Muscle of arm (tissue), 12 donors: ENCODE measurements around the gene NR2C2. TPM values are rescaled to one million over a fixed set of nuclear protein-coding genes. Genes with fewer than 3 reads are reported as not detected.

Experiments used
- DNase-seq: peaks from one replicate; pipeline ENCODE4 v3.0.0-alpha.2; 2013
- polyA plus RNA-seq, 12 donors: library from polyadenylated mRNA; unstranded; fragments of 120-200 nt; gene quantifications; one replicate each; pipeline ENCODE4 v1.2.1, GENCODE V29; 2013; ENCODE audit not compliant: insufficient read length in 12 of 12

The NR2C2 gene
- polyA plus RNA-seq, 12 donors, result 29.1 to 53.6 (median 40.0) TPM; not detected in 1

DNA sequence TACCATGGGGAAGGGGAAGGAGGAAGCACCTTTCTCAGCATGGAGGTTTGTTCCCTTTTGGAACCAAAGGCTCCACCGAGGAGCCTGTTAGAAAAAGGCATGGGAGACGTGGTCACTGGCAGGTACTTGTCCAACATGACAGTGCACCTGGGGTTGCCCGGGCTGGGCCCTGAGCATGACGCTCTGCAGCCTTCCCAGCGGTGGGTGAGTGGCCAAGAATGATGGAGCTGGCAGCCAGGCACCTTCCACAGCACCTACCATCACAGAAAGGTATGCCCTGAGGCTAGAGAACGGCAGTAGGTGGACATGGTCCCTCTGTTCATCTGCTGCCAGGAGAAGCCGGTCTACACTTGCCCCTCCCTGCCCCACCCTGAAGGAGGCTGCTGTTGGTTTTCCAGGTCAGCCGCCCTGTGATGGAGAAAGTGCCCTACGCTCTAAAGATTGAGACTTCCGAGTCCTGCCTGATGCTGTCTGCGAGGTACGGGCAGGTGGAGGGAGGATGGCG lies 29.0 kb upstream of the NR2C2 start:
- DNase-seq, result no peak

DNA sequence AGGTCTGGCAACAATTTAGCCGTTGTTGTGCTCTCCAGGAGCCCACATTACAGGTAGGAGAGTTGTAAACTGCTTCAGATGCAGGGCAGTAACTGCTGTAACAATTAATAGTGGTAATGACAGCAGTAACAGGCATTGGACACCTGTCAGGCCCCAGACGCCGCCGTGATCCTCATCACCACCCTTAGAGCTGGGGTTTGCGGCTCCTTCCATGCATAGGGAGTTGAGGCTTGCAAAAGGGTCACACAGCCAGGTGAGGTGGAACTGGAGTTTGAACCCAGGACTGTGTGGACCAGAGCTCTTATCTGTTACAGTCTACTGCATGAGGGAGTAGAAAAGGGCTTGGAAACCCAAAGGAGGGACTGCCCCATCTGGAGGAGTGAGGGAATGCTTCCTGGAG lies 26.8 kb upstream of the NR2C2 start:
- no peak for DNase-seq

DNA sequence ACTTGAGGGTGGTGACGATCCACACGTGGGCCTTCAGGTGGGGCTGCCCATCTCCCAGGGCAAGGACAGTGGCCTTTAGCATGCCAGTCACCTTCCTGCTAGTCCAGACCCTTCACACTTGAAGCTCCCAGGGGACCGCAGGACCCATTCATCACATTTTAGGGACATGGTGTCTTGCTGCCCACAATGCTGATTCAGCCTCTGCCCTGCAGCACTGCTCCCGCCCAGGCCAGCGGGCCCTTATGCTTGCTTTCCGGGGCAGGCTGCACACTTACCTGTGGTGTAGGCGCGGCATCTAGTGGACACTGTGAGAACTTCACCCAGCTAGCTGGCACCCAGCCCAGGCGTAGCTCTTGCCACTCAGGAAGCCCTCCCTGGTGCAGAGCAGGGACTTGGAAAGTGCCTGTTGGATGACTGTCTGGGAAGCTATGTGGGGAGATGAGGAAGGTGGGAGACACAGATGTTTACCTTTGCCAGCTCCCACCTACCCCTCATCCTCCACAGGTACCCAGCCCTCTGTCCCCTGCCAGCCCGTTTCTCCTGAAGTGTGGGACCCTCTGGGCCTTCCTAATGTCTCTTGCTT lies 26.3 kb upstream of the NR2C2 start:
- peak; percentile 87 for DNase-seq

DNA sequence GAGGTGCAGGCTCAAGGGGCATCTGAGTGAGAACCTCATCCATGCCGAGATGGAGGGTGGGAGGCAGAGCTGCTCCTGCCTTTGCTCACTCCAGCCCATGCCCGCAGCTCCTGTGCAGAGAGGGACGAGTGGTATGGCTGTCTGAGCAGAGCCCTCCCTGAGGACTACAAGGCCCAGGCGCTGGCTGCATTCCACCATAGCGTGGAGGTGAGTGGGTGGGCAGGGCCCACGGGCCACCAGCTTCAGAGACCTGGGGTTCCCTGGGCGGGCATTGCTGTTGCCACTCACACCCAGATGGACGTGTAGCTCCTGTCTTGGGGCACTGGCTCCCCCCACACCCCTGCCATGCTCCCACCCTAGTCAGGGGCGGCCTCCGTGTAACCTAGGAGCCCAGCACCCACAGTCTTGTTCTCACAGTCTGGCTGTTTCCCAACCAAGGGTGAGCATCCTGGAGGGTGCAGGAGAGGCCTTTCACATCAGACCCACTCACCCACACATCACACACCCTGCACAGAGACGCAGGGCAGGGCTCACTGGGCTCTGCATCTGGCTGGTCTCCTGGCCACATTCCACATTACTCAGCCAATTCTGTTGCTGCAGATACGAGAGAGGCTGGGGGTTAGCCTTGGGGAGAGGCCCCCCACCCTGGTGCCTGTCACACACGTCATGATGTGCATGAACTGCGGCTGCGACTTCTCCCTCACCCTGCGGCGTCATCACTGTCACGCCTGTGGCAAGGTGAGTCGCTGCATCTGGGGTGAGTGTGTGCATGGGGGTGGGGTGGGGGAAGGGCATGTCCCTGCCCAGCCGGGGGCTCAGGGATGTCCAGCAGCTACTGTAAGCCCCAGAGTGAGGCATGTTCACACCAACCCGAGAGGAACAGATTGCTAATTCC lies 25.3 kb upstream of the NR2C2 start:
- no peak for DNase-seq

DNA sequence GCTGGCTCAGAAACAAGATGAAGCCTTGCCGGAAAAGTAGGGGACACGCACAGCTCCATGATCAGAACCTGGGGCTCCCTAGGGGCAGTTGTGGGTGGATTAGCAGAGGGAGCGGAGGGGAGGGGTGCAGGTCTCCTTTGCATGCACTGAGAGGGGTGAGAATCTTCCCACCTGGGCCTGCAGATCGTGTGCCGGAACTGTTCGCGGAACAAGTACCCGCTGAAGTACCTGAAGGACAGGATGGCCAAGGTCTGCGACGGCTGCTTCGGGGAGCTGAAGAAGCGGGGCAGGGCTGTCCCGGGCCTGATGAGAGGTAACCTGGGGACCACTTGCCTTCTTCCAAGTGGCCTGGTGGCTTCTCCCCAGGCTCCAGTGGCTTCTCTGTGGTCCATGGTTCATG lies 24.5 kb upstream of the NR2C2 start:
- DNase-seq, result no peak

DNA sequence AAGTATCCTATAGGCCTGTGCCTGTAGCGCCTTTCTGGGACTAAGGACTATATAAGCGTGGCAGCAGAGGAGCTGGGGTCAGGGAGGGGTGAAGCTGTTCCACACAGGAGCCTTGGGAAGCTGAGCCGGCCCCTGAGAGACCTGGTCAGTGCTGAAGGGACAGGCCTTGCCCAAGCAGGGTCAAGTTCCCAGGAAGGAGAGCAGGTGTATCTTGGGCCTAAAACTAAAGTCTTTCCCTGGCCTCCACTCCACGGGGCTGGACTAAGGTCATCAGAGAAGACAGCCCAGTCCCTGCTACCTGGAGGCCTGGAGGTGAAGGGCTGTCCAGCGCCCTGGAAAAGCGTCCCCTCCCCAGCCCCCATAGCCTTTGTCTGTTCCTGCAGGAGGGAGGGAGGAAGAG lies 23.9 kb upstream of the NR2C2 start:
- no peak for DNase-seq

DNA sequence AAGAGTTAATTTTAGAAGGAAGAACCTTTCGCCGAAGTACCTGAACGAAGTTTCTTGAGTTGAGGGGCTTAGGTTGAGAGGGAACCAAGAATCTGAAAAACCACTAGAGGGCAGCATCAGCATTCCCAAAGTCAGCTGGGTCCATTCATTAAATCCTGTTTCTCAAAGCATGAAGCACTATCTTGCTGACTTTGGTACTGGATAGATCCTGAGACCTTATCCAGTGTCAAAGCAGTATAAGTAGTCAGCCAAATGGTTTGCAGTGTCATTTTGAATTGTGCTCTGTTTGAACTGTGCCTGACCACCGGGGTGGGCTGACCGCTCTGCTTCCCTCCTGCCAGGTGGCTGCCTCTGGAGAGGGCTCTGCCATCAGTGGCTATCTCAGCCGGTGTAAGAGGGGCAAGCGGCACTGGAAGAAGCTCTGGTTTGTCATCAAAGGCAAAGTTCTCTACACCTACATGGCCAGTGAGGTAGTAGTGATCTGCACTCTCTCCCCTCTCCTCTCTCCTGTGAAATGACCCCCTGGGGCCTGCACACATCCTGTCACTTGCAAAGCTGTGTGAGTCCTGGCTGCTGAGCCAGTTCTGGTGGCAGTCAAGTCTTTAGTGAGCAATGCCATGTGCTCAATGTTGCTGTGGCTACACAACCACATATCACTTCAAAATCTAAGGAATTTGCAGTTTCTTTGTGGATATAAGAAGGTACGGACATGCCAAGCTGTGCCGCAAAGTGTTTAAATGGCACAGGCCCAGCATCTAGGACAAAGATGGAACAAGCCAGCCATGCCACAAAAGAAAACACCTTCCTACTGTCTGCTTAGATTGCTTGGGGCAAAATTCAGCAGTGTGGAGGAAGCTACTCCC lies 21.4 kb upstream of the NR2C2 start:
- DNase-seq, result peak; percentile 61

DNA sequence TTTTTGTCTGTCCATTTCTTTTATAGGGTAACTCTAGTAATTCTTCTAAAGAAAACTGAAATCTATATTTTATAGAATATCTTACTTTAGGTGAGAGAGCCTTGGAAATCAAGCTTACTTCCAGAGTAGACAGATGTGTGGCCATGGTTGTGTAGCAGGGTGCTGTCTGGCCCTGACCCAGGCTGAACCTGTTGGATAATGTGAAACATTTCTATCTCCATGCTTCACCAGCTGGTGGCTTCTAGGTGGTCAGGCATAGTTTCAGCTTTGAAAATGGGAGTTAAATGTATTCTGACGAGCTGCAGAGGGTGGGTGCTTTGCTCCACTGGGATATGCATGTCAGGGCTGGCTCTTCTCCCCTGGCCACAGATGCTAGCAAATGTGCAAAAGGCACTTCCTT lies 20.8 kb upstream of the NR2C2 start:
- no peak for DNase-seq

DNA sequence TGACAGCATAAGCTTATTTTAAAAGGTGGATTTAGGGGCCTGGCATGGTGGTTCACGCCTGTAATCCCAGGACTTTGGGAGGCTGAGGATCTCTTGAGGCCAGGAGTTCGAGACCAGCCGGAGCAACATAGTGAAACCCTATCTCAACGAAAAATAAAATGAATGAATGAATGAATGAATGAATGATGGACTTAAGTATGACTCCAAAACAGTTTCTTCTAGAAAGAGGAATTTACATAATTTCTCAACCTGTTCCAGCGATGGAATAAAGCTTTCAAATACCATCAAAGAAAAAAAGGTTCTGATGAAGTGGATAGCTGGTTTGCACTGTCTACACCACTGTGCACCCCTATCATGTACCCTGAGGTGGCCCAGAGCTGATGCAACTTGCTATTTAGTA lies 20.1 kb upstream of the NR2C2 start:
- no peak for DNase-seq

DNA sequence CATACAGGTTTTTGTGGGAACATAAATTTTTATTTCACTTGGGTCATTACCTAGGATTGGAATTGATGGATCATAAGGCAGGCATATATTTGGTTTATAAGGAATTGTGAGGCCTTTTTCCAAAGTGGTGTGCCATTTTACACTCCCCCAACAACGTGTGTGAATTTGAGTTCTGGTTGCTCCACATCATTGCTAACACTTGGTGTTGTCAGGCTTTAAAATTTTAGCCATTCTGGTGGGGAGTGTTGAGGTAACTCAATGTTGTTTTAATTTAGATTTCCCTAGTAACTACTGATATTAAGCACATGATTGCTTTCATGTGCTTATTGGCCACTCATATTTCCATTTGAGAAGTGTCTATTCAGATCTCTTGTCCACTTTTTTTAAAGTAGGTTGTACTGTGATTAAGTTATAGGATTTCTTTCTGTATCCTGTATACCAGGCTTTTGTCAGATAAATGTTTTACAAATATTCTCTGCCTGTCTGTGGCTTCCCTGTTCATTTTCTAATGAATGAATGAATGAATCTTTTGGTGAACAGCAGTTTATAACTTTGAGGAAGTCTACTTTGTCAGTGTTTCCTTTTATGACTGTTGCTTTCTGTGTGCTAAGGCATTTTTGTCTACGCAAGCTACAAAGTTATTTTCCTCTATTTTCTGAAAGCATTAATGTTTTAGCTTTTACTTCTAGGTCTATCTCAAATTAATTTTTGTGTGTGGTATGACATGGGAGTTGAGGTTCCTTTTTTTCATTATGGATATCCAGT lies 17.9 kb upstream of the NR2C2 start:
- DNase-seq, result no peak

DNA sequence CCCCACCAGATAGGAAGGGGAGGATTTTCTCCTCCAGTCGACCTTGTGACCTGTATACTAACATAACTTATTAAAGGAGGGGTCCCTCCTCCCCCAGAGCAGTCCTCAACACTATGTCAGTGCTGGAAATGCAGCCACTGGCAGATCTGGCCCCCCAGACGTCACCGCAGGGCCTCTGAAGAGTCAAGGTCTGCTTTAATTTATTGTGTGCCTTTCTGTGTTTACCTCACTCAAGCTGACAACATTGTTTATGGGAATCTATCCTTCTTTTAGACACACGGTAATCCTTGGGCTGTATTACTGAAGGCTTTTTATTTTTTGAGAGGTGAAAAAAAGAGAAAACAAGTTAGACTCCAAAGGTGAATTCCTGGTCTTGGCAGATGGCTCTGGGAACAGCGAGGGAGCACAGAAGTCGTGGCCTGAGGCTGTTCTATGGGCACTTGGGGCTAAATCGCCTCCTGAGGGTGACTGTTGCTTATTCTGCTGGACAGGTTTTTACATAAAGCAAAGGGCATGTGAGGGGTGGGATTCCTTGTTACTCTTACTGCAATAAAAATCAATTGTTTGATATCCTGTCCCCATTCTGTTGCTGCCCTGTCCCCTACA lies 13.5 kb upstream of the NR2C2 start:
- no peak for DNase-seq

DNA sequence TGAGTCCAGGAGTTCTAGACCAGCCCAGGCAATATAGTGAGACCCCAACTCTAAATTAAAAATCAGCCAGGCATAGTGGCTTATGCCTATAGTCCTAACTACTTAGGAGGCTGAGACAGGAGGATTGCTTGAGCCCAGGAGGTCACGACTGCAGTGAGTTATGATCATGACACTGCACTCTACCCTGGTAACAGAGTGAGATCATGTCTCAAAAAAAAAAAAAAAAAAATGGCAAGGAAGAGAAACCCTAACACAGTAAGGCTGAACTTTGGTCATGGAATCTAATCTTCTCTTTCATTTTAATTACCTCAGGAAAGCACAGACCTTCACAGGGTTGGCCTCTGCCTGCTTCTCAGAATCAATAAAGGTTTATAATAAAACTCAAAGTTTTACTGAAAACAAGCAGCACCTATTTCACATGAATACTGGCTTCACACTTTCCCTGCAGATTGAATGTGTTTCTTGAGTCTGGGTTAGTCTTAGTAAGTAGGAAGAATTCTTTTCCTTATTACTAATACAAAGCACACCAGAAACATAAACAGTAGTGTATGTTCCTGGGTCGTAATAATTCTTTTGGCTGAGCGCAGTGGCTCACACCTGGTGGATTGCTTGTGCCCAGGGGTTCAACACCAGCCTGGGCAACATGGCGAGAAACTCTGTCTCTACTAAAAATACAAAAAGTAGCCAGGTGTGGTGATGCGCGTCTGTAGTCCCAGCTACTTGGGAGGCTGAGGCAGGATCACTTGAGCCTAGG lies 11.6 kb upstream of the NR2C2 start:
- DNase-seq, result no peak

DNA sequence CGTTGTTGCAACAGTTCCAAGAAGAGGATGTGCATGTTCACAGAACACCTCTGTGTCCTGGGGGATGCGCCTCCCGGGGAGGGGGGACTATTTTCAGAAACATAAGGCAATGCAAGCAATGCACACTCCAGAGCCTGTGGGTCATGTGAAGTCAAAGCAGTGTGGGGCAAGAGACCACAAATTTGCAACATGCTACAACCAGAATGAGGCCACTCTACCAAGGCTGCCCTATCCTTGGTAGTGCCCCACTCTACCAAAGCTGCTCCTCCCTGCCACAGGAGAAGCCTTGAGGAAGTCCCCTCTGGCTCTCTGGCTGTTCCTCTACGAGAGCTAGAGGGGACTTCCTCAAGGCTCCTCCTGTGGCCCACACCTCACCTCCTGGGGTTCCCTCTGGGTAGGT lies 8.4 kb upstream of the NR2C2 start:
- no peak for DNase-seq

DNA sequence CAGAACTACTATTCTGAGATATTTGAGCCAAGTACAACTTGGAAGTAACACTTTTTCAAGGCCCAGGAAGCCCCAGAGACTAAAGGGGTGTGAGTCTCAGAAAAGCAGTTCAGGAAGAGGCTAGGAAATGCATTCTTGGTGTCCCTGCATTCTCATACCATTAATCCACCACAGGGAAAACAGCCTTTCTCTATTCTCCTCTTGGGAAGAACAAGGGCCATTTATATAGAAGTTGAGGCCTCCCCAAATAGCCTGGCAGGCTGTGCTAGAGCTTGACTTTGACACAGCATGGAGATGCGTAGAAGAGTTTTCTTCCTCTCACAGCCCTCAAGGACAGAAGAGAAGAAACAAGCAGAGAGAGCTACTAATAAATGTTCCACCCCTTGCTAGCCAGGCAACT lies 5.5 kb upstream of the NR2C2 start:
- no peak for DNase-seq

DNA sequence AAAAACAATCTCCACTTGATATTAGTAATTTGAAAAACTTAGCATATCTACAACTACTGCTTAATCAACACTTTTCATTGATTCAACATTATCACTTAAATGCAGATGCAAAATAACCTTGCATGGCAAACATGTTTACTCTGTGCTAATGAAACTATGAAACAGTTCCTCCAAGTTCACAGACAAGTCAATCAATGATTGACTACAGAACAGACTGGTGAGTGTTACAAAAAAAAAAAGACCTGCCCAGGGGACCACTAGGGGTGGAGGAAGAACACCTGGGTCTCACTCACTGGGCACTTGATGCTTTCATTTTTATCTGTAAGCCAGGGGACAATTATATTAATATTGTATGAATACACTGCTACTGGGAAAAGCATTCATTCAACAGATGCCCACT lies 4.3 kb upstream of the NR2C2 start:
- no peak for DNase-seq

DNA sequence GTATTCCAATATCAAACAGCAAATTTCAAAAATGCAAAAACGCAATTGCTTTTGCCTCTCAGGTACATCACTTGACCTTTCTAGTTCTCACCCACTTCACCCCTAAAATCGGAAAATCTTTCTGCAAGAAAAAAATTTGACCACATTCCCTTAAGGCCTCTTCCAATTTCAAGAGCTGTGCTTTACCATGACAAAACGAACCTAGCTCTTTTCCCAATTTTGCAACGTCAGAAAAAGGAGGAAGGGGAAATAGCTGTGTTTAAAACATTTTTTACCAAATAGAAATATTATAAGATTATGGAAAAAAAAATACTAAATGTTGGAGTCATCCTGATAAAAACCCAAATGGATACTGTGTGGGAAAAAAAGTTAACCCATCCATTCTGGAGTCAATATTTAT lies 1.1 kb upstream of the NR2C2 start:
- no peak for DNase-seq

DNA sequence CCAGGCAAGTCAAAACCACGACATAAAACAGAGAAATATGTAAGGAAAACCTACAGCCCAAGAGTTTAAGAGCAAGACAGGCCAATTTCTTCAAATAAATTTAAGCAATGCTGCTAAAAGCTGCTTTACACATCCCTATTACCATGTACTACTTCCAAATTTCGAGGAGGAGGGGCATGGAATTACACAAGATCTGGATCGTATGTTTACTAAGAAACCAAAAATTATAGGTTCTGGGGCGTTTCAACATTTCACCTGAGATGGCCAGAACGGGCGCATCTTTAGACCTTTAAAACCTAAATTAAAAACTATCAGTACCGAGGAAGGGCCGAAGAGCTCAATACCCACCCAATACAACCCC lies 664 bp upstream of the NR2C2 start:
- no peak for DNase-seq

DNA sequence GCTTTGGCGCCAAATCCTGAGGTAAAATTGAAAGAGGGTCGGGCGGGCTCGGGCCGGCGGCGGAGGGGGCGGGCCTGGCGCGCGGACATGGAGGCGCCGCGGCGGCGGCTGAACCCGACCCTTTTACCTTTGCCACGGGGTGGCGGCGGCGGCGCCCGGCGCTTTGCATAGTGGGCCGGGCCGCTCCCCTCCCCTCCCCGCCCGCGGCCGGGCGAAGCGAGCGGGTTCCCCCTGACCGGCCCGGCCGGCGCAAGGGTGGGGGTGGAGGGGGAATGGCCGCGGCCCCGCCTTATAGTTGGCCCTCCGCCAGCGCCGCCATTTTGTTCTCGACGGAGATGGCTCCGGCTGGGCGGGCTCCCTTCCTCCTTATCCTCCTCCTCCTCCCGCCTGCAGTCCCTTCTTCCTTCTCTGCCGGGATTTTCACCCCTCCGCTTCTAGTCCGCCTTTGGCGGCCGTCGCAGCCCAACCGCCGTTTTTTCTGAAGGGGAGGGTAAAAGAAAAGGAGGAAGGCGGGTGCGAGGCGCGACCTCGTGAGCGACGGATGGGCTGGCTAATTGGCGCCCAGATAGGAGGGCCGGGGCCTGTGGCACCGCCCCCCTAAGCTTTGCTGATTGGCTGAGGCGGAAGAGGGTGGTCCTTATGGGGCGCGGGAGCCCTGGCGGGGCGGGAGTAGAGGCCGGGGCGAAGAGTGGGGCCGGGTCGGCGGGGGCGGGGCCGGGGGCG lies 664 bp downstream of the NR2C2 start:
- peak; percentile 99 for DNase-seq

DNA sequence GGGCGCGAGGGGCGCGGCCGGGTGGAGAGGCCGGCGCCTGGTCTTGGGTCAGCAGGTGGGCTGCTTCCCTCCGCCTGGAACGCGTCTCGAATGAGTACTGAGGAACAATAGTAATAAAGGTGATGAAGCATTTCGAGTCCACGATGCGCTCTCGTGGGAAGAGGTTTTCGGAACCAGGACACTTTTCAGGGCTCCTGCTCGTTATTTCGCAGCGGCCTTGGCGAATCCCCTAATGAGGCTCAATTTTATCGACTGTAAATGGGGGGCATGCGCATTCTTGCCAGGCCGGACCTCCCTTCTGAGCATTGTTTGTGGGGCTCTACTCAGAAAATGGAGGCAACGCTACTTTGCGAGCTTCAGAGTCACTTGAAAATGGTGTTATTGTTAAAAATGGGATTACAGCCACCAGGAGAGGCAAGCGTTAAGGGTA lies 1.2 kb downstream of the NR2C2 start:
- DNase-seq, result peak; percentile 14

DNA sequence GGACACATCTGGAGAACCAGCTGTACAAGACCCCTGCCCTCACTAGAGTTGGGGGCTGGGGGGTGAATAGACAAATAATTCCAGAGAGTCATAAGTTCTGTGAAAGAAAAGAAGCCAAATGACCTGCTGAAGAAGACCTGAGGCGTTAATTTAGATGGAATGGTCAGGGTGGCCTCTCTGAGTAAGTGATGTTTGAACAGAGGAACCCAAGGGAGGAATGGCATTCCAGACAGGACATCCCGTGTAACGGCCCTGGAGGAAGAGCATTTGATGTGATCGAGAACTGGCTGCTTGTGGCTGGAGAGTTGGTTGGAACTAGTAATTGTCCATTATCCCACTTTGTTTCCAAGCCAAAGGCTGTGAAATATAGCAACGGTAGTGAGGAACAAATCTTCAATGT lies 1.7 kb downstream of the NR2C2 start:
- no peak for DNase-seq
